GM18951 (cell line): Measurements from ENCODE around the gene ANKRD65.
"Not testable (repeated sequence)": the region's sequence is repeated elsewhere in the genome, so short reads cannot be mapped to it uniquely, and the experiment has no call there.

Experiments used
- POLR2A ChIP-seq: IDR thresholded peaks from 4 replicates; pipeline ENCODE4 v1.6.1; 2011; ENCODE audit warnings: mild to moderate bottlenecking; ENCODE audit not compliant: insufficient read length, insufficient read depth; ENCODE audit errors: extremely low read depth
- in situ Hi-C: fragments of 300-500 bp; cut with MboI; formaldehyde crosslinking; loops from one replicate; pipeline ENCODE4 v1.12.0; 2022; ENCODE audit warnings: low sequenced_read_pairs, mixed read lengths, inconsistent platforms; ENCODE audit not compliant: unreplicated experiment

Gene ANKRD65

GRCh38 chr1:1407636-1408318 is 13.3 kb downstream of the ANKRD65 start:
- in situ Hi-C loops: no loop called here
- no peak for TF ChIP-seq POLR2A

GRCh38 chr1:1406821-1407635 is 14.0 kb downstream of the ANKRD65 start, which contains the start of gene MRPL20:
Gene MRPL20 (minus strand): TSS chr1:1407293. CDS start chr1:1407217, 76 bp downstream.
- in situ Hi-C loops: no loop called here
- TF ChIP-seq POLR2A: peak; percentile 91

- no peak for TF ChIP-seq POLR2A
- in situ Hi-C loops: no loop called here
These were observed 14.8 kb downstream of the ANKRD65 start for GRCh38 chr1:1406101-1406820.

DNA sequence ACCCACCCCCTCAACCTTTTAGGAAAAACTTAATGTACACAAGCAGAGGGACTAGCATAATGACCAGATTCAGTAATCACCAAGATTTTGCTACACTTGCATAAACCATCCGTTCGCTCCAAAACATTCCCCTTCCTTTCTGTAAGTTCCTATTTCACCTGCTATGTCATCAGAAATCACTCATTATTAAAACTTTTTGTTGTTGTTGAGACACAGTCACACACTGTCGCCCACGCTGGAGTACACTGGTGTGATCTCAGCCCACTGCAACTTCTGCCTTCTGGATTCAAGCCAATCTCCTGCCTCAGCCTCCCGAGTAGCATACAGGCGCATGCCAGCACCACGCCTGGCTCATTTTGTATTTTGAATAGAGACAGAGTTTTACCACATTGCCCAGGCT is 17.4 kb downstream of the ANKRD65 start:
- TF ChIP-seq POLR2A: no peak
- in situ Hi-C loops: no loop called here

DNA sequence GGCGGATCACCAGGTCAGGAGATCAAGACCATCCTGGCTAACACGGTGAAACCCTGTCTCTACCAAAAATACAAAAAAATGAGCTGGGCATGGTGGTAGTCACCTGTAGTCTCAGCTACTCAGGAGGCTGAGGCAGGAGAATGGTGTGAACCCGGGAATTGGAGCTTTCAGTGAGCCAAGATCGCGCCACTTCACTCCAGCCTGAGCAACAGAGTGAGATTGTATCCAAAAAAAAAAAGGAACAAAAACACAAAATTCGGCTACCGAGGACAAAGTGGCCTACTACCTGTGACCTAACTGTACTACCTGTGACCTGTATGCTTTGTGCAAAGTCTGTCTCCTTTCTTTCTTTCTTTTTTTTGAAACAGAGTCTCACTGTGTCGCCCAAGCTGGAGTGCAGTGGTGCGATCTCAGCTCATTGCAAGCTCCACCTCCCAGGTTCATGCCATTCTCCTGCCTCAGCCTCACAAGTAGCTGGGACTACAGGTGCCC is 18.1 kb downstream of the ANKRD65 start:
- in situ Hi-C loops: not testable (repeated sequence)

DNA sequence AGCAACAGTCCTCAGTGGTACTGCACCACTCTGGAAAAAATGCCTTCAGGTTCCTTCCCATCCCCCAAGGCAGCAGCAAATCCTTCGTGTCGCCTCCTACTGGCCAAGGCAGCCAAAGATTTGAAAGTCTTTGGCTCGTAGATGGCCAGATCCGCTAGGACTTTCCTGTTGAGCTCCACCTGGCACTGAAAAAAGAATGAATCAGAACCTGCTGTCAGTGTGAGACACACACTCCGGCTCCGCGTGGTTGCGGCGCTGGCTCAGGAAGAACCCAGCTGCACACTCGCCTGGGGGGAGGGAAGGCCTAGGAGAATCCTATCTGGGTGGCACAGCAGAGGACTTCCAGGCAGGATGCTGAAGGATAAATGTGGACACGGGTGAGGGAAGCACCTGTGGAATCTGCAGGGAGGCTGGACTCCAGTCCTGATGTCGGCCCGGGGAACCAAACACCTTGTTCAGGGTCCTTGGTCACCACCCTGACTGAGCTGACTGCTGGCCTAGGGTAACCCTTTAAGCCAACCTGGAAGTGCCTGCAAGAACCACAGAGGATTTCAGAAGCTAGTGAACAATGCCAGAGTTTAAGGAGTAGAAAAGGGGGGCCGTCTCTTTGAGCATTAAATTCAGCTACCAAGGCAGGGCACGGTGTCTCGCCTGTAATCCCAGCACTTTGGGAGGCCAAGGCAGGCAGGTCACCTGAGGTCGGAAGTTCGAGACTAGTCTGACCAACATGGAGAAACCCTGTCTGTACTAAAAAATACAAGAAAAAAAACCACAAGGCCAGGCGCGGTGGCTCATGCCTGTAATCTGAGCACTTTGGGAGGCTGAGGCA is 18.8 kb downstream of the ANKRD65 start:
- TF ChIP-seq POLR2A: peak; percentile 19
- in situ Hi-C loops: no loop called here

DNA sequence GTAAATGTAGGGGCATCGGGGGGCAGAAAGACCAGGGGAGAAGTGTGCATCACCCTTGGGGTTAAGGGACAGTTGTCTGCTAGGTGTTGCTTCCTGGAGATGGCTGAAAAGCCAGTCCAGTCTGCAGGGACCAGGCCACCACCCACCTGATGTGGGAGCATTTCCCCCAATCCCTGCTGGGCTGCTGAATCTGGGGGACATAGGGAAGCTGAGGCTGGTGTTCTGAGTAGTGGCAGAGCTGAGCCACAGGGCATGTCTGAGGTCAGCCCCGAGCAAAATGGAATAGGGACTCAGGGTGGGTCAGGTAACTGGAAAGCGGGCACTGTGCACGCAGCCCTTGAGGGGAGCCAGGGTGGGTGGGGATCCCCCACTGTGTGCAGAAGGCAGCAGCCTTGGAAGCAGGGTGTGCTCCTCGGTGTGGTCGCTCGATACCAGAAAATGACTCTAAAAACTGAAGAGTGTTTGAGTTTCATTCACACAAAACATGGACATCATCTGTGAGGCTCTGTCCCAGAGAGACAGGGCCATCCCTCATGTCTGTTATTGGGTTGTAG is 19.5 kb downstream of the ANKRD65 start:
- peak; percentile 28 for TF ChIP-seq POLR2A
- in situ Hi-C loops: no loop called here

GRCh38 chr1:1400576-1401456 is 20.3 kb downstream of the ANKRD65 start:
- TF ChIP-seq POLR2A: no peak
- in situ Hi-C loops: no loop called here

- in situ Hi-C loops: no loop called here
- TF ChIP-seq POLR2A: peak; percentile 35
These were observed 21.1 kb downstream of the ANKRD65 start for GRCh38 chr1:1399872-1400575.

- in situ Hi-C loops: no loop called here
These were observed 21.7 kb downstream of the ANKRD65 start, which contains the start of gene CCNL2 for GRCh38 chr1:1399187-1399871. Gene CCNL2 (minus strand): TSS chr1:1399335. CDS start chr1:1399306, 29 bp downstream.

More at GRCh38 chr1:1399187-1399871, 21.7 kb downstream of the ANKRD65 start, which contains the start of gene CCNL2:
- TF ChIP-seq POLR2A: peak; percentile 95
